Embryonic facial prominence (tissue), 1 donor: Measurements from ENCODE around the gene AGPAT4.

Experiments
- DNase-seq: peaks from one replicate; pipeline ENCODE4 v3.0.0-alpha.2; 2016; ENCODE audit errors: extremely low spot score

Gene AGPAT4

DNA sequence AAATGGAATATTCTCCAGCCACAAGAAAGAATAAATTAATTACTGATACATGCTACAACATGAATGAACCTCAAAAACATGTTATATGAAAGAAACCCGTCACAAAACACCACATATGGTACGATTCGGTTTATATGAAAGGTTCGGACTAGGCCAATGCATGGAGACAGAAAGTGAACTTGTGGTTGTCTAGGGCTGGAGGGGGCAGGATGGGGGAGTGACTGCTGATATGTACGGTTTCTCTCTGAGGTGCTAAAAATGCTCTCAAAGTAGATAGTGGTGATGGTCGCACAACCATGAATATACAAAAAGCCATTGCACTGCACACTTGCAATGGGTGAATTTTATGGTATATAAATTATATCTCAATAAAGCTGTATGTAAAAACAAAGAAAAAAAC is 18.3 kb downstream of the AGPAT4 start:
- DNase-seq: no peak

DNA sequence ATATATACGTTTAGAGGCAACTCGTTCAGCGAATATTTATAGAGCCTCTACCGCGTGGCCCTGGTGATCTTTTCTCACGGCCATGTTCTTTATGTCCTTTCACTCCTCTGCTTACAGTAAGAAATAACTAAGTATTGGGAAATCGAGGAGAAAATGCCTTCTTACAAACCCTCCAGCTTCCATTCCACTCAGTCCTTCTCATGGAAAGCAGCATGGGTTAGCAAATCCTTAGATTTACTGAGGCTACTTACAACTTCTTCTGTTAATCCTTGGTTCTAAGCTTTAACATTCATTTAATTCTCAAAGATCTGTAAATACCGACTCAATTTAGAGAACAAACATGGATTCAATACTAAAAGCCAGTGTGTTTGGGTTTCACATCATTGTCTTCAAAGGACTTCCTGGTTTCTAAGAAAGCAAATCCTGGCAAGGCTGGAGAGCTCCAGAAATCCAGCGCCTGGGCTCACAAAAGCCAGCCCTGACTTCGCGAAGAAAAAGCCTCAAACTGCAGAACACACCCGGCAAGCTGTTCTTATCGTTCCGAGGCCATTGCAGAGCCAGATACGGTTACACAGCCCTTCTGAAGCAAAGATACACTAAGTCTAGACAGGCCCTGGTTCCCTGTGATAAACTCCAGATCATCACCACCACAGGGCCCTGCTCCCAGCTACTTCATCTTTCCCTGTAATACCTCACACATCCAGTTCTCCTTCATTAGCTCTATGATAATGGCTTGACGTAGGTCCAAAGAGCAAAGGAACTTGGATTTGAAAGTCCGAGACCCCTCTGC is 19.2 kb downstream of the AGPAT4 start:
- no peak for DNase-seq

- no peak for DNase-seq
These were observed 19.8 kb downstream of the AGPAT4 start for GRCh38 chr6:161254126-161254463.

GRCh38 chr6:161251345-161251744 is 22.5 kb downstream of the AGPAT4 start:
- DNase-seq: no peak

- DNase-seq: no peak
These were observed 24.5 kb downstream of the AGPAT4 start for GRCh38 chr6:161249327-161249726.

DNA sequence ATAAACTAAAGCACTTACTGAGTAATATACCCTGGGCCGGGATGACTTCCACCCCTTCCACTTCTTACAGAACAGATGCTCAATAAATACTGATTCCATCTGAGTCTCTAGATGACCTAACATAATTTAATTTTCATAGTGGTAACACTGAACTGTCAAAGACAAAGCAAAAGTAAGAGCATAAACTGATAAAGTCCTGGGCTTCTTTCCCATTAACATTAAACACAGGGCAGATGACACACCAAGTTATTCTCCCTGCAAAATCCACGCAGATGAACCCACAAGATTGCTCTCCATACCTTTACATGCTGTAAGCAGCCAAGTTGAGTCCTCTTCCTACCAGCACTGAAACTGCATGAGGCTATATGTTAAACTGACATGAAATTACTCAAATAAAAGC is 27.1 kb downstream of the AGPAT4 start:
- DNase-seq: no peak

GRCh38 chr6:161245363-161245762 is 28.5 kb downstream of the AGPAT4 start:
- DNase-seq: no peak

DNA sequence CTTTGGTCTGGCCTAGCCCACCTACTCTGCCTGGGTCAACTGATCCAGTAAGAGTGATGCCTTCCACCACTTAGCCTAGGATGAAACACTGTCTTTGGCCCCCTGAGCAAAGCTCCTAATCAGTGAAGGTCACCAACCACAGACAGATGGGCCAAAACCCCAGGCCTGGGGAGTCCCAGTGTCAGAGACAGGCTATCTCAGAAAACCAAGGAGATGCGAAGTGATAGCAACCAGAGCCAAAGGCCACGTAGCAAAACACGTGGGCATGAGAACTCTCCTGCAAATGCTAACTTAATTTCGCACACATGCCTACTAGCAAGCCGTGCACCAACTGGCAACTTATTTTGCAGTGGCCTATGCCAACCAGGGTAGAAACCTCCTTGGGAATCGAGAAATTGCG is 29.1 kb downstream of the AGPAT4 start:
- no peak for DNase-seq

GRCh38 chr6:161242779-161243693 is 30.8 kb downstream of the AGPAT4 start:
- DNase-seq: no peak

DNA sequence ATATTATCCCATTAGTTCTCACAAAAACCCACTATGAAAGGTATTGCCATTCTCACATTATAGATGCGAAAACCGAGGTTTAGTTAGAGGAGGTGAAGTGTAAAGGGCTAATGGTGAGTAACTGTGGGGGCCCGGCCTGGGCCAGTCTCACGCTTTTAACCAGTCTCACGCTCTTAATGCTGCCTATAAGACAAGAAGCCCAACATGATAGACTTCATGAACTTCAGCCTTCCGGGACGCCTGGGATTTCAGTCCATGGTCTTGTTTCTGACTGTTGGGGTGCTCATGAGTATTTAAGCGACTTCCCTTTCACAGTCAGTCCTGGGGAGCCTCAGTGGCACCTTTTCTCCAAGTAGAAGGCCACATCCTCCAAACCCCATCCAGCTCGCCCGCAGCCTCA is 31.7 kb downstream of the AGPAT4 start:
- DNase-seq: no peak

DNA sequence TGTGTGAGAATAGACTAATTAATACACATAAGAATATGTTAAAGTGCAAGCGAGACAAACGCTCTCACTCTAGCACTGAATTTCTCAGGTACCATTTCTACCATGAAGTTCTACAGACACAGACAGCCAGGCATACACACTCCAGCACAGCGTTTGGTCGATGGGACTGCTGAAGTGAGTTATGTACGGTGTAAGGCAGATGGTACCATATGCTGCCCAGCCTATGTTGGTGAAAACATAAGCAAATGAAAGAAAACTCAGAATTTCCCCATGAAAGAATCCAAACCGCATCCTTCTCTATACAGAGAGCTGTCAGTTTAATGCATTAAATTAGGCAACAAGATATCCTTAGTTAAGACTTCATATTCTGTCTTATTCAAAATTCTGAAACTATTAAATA is 34.9 kb downstream of the AGPAT4 start:
- no peak for DNase-seq

DNA sequence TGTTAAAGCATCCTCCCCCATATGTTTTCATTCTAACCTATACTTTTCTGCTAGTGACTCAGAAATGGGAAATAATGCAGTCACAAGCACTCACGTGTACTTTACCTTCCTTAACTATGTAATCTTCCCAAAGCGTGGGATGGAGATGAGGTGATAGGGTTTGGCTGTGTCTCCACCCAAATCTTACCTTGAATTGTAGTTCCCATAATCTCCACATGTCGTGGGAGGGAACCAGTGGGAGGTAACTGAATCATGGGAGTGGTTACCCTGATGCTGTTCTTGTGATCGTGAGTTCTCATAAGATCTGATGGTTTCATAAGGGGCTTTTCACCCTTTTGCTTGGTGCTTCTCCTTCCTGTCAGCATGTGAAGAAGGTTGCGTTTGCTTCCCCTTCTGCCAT is 35.4 kb downstream of the AGPAT4 start:
- no peak for DNase-seq

DNA sequence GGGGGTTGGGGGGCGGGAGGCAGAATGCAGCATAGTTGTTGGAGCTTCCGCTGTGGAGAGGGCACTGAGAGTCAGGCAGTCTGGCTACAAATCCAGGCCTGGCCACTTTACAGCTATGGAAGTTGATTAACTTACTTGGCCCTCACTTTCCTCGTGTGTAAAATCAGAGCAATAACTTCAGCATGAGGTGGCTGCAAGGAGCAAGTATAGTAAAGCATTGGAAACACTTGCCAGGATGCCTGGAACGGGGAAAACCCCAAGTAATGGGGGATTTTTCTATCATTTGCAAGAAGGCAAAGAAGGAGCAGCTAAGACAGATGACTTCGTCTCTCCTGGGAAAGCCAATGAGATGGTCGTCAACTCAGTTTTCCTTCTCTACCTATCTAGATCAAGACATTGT is 35.8 kb downstream of the AGPAT4 start:
- DNase-seq: no peak

GRCh38 chr6:161237176-161237575 is 36.7 kb downstream of the AGPAT4 start:
- DNase-seq: no peak

DNA sequence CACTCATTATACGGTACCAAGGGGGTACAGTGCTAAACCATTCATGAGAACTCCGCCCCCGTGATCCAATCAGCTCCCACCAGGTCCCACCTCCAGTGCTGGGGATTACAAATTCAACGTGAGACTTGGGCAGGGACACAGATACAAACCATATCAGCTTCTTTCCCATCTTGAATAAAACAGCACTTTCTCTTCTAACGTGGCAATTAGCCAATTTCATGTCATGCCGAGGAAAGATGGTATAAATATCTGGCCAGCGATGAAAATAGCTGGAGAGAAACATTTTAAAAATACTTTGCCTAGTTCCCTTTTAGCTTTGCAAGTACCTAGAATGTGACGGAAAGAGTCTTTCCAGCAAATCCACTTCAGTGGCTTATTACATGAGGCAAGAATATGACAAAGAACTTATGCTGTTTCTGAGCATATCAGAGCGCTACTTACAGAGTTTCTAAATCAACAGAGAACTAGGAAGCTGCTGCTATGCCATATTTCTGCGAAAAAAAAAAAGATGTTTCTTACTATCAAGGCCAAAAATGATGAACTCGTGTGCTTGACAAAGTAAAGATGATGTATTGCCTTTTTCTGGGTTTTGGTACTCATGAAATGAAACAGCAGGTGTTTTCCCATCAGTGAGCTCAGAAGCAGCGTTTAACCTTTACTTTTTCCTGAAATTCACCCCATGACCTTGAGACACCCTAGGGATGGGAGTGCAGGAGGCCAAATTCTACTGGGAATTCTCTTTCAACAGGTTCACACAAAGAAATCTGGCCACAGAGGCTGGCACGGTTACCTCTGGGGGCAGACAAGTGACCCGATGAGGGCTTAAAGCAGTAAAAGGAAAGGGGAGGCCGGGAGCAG is 37.9 kb downstream of the AGPAT4 start:
- no peak for DNase-seq

DNA sequence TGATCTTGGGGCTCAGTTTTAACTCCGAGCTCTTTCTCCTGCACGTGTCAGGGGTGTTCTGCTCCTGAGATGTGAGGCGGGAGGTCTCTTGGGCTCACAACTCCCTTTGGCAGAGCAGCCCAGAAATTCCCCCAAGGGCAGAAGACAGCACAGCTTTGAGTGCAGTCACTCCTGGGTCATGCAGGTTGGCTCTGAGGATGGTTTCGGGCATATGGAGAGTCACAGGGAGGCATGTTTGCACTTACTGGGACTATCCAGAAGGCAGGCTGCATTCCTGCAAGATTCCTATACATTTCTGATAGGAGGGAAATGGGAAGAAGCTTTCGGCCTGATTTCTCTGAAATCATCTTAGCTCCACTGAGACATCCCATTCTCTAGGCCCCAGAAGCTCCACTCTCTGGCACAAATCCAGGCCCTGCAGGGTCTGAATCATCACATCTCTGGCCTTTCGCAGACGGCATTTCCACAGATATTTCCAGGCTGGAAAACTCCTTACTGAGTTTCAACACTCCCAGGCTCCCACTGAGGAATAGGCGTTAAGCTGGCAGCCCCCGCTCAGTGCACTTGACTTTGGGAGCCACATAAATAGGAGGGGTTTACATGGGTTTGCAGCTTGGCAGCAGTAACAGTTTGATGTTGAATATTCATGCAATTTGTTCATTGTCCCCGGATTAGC is 39.7 kb downstream of the AGPAT4 start:
- DNase-seq: no peak

DNA sequence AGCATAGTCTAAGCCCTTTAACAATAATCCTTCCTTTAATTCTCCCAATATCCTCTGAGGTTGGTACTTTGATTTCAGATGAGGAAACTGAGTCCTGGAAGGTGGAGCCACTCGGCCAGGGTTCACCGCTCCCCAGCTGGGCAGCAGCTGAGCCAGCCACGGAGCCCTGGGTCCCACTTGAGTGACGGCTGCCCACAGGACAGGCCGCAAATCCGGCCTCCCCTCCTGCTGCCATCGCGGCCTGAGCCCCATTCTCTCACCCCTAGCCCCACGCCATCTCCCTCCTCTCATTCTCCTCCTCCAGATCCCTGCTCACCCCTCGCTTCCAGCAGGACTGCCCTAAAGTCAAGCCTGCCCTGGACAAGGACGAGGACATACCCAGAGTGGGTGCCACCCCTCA is 41.4 kb downstream of the AGPAT4 start:
- DNase-seq: no peak

DNA sequence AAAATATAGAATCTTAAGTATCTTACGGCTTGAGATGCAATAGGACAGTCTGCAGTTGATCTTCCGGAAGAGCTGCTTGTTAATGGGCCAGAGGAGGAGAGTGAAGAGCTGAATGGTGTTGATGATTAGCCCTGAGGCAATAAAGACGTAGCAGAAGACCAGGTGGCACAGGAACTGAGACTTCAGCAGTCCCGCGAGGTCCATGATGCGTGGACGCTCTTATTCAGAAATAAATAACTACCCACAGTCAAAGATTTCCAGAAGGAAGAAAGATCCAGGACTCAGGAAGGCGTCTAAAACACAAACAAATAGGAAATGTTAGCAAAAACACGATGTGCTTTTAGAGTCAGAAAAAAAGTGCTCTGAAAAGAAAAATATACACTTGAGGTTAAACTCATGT is 41.9 kb downstream of the AGPAT4 start:
- DNase-seq: no peak

- DNase-seq: no peak
These were observed 43.5 kb downstream of the AGPAT4 start for GRCh38 chr6:161230339-161230738.

GRCh38 chr6:161228921-161229591 is 44.8 kb downstream of the AGPAT4 start:
- DNase-seq: no peak

- DNase-seq: no peak
These were observed 45.8 kb downstream of the AGPAT4 start for GRCh38 chr6:161228096-161228495.
